ENCODE measurements around the gene MED15. TPM values are rescaled to one million over a fixed set of nuclear protein-coding genes. Genes with fewer than 3 reads are reported as not detected.
"Not testable (repeated sequence)": the region's sequence is repeated elsewhere in the genome, so short reads cannot be mapped to it uniquely, and the experiment has no call there.

MED15 gene
- total RNA-seq, 5 donors from 2014 or later (not counting 1 experiment from before 2014, with no cell fraction given): 214 to 317 (median 262) TPM

GRCh38 chr22:20506543-20507252, 712 bp upstream of the MED15 start:
- H3K9me3 ChIP-seq: no peaks in the 10 kb centered on the region
- H3K4me3 ChIP-seq (ENCODE audit: control insufficient read depth in 1 of 2, extremely low read depth in 1 of 2, low read length in 1 of 2): peak overlapping the region; percentile 74 to 90
- H3K9me3 Mint-ChIP-seq: no peaks in the 10 kb centered on the region
- H3K27ac Mint-ChIP-seq: peak overlapping the region; percentile 97 to 98
- H3K36me3 ChIP-seq (ENCODE audit: control insufficient read depth in 2 of 2, extremely low read depth in 1 of 2, insufficient read depth in 1 of 2, low read length in 1 of 2): peaks cover 0 to 7% of the 10 kb centered on the region in 2 donors
- H3K4me3 Mint-ChIP-seq: peak overlapping the region; percentile 94 to 100 (median 98)
- H3K4me1 ChIP-seq (ENCODE audit: control insufficient read depth in 1 of 2, extremely low read depth in 1 of 2, insufficient read depth in 2 of 2, low read length in 2 of 2): peaks cover 19 to 39% of the 10 kb centered on the region in 2 experiments
- H3K4me1 Mint-ChIP-seq: peaks cover 45 to 48% (median 45%) of the 10 kb centered on the region in 3 donors
- peaks cover 10% of the 10 kb centered on the region for H3K36me3 Mint-ChIP-seq
- H3K27me3 Mint-ChIP-seq: no peaks in the 10 kb centered on the region
- DNase-seq (no peak), ATAC-seq (replicated peaks in 1 of 4) (no peak)
- no peaks in the 10 kb centered on the region for H3K27me3 ChIP-seq (replicated peaks in 1 of 2; ENCODE audit: control insufficient read depth in 2 of 2, extremely low read depth in 1 of 2, insufficient read depth in 2 of 2, low read length in 1 of 2)
- ChIA-PET POLR2A (no interaction called here), CTCF (interaction anchor here in 1 of 2 donors (0.9 to 1.1 kb wide), 2 partner anchors 13 to 46 kb away, joined by 3 read pairs; no protein-coding TSS in a partner anchor)
- 73% methylated on average over 5 of the region's 13 CpGs for WGBS (ENCODE audit: insufficient coverage)
- peak overlapping the region; percentile 83 for H3K27ac ChIP-seq (ENCODE audit: low read length)

DNA sequence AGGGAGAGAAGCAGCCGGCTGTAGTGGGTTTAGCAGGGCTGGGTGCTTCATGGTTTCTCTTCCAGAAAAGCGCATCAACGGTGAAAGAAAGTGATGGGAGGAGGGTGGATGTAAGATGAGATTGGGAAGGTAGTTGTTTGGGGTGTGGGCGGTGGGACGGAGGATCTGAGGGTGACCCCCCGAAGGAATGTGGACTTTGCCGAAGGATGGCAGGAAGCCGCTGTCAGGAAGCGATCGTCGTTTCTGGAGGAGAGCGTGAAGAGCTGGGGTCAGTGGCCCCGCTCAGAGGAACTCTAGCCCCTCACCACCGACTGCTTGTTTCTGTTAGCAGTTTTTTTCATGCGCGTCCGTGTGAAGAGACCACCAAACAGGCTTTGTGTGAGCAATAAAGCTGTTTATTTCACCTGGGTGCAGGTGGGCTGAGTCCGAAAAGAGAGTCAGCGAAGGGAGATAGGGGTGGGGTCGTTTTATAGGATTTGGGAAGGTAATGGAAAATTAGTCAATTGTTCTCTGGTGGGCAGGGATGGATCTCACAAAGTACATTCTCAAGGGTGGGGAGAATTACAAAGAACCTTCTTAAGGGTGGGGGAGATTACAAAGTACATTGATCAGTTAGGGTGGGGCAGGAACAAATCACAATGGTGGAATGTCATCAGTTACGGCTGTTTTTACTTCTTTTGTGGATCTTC, 801 bp downstream of the MED15 start:
- H3K4me1 Mint-ChIP-seq: peaks cover 54 to 57% (median 55%) of the 10 kb centered on the region in 3 donors
- not testable (repeated sequence) for DNase-seq; ATAC-seq (replicated peaks in 1 of 4); H3K9me3 Mint-ChIP-seq; H3K27me3 Mint-ChIP-seq; H3K9me3 ChIP-seq; H3K27me3 ChIP-seq (replicated peaks in 1 of 2; ENCODE audit: control insufficient read depth in 2 of 2, extremely low read depth in 1 of 2, insufficient read depth in 2 of 2, low read length in 1 of 2)
- Histone ChIP-seq H3K27ac (ENCODE audit: low read length) (peak overlapping the region; percentile 83), H3K36me3 (ENCODE audit: control insufficient read depth in 2 of 2, extremely low read depth in 1 of 2, insufficient read depth in 1 of 2, low read length in 1 of 2) (peaks cover 0 to 12% of the 10 kb centered on the region in 2 donors), H3K4me3 (ENCODE audit: control insufficient read depth in 1 of 2, extremely low read depth in 1 of 2, low read length in 1 of 2) (peak overlapping the region; percentile 74 to 90), H3K4me1 (ENCODE audit: control insufficient read depth in 1 of 2, extremely low read depth in 1 of 2, insufficient read depth in 2 of 2, low read length in 2 of 2) (peaks cover 20 to 50% of the 10 kb centered on the region in 2 experiments)
- WGBS (ENCODE audit: insufficient coverage): 3% methylated on average over 6 of the region's 21 CpGs
- peak overlapping the region; percentile 97 to 98 for H3K27ac Mint-ChIP-seq
- CTCF ChIA-PET: interaction anchor here in 1 of 2 donors (0.7 to 1.5 kb wide), 6 partner anchors 10 to 61 kb away, joined by 3 to 5 read pairs (median 3); no protein-coding TSS in a partner anchor
- H3K4me3 Mint-ChIP-seq: peak overlapping the region; percentile 94 to 100 (median 98)
- H3K36me3 Mint-ChIP-seq: peaks cover 10% of the 10 kb centered on the region
- POLR2A ChIA-PET: interaction anchor here in 1 of 2 donors (1.4 kb wide), 1 partner anchor 49 kb away, joined by 4 read pairs; no protein-coding TSS in a partner anchor

GRCh38 chr22:20508815-20509271, 1.4 kb downstream of the MED15 start:
- H3K27ac ChIP-seq (ENCODE audit: low read length): peak overlapping the region; percentile 21
- Mint-ChIP-seq H3K27me3 (no peaks in the 10 kb centered on the region), H3K27ac (peak overlapping the region; percentile 97 to 98), H3K4me1 (peaks cover 60 to 63% (median 61%) of the 10 kb centered on the region in 3 donors), H3K4me3 (peak overlapping the region; percentile 94 to 100 (median 98)), H3K9me3 (no peaks in the 10 kb centered on the region), H3K36me3 (peaks cover 10% of the 10 kb centered on the region)
- H3K9me3 ChIP-seq: no peaks in the 10 kb centered on the region
- DNase-seq (no peak), ATAC-seq (replicated peaks in 1 of 4) (no peak)
- peaks cover 20 to 56% of the 10 kb centered on the region in 2 experiments for H3K4me1 ChIP-seq (ENCODE audit: control insufficient read depth in 1 of 2, extremely low read depth in 1 of 2, insufficient read depth in 2 of 2, low read length in 2 of 2)
- H3K4me3 ChIP-seq (ENCODE audit: control insufficient read depth in 1 of 2, extremely low read depth in 1 of 2, low read length in 1 of 2): peak overlapping the region; percentile 58 to 90
- peaks cover 0 to 16% of the 10 kb centered on the region in 2 donors for H3K36me3 ChIP-seq (ENCODE audit: control insufficient read depth in 2 of 2, extremely low read depth in 1 of 2, insufficient read depth in 1 of 2, low read length in 1 of 2)
- no peaks in the 10 kb centered on the region for H3K27me3 ChIP-seq (replicated peaks in 1 of 2; ENCODE audit: control insufficient read depth in 2 of 2, extremely low read depth in 1 of 2, insufficient read depth in 2 of 2, low read length in 1 of 2)
- 73% methylated on average over 8 of the region's 10 CpGs for WGBS (ENCODE audit: insufficient coverage)
- ChIA-PET CTCF (interaction anchor here in 1 of 2 donors (0.5 to 1.5 kb wide), 6 partner anchors 38 to 92 kb away, joined by 3 to 9 read pairs (median 4); no protein-coding TSS in a partner anchor), POLR2A (interaction anchor here in 1 of 2 donors (1.4 kb wide), 1 partner anchor 49 kb away, joined by 4 read pairs; no protein-coding TSS in a partner anchor)

- 5% methylated on average over 3 of the region's 7 CpGs for WGBS (ENCODE audit: insufficient coverage)
- H3K27ac Mint-ChIP-seq: peak overlapping the region; percentile 97 to 98
- H3K4me3 Mint-ChIP-seq: peak overlapping the region; percentile 94 to 100 (median 98)
- ATAC-seq (replicated peaks in 1 of 4) (peak; percentile 18 to 41 (median 39)), DNase-seq (peak in 23 of 35 experiments; percentile 9 to 64 (median 33))
- Histone ChIP-seq H3K4me3 (ENCODE audit: control insufficient read depth in 1 of 2, extremely low read depth in 1 of 2, low read length in 1 of 2) (peak overlapping the region; percentile 58 to 90), H3K4me1 (ENCODE audit: control insufficient read depth in 1 of 2, extremely low read depth in 1 of 2, insufficient read depth in 2 of 2, low read length in 2 of 2) (peaks cover 20 to 62% of the 10 kb centered on the region in 2 experiments), H3K27me3 (replicated peaks in 1 of 2; ENCODE audit: control insufficient read depth in 2 of 2, extremely low read depth in 1 of 2, insufficient read depth in 2 of 2, low read length in 1 of 2) (no peaks in the 10 kb centered on the region), H3K9me3 (no peaks in the 10 kb centered on the region), H3K36me3 (ENCODE audit: control insufficient read depth in 2 of 2, extremely low read depth in 1 of 2, insufficient read depth in 1 of 2, low read length in 1 of 2) (peaks cover 0 to 23% of the 10 kb centered on the region in 2 donors), H3K27ac (ENCODE audit: low read length) (peak overlapping the region; percentile 21)
- no peaks in the 10 kb centered on the region for H3K9me3 Mint-ChIP-seq
- ChIA-PET CTCF (interaction anchor here in 1 of 2 donors (0.5 to 1.5 kb wide), 6 partner anchors 37 to 91 kb away, joined by 3 to 9 read pairs (median 4); no protein-coding TSS in a partner anchor), POLR2A (no interaction called here)
- peaks cover 66 to 70% (median 68%) of the 10 kb centered on the region in 3 donors for H3K4me1 Mint-ChIP-seq
- H3K36me3 Mint-ChIP-seq: peaks cover 15% of the 10 kb centered on the region
- H3K27me3 Mint-ChIP-seq: no peaks in the 10 kb centered on the region
Measured at GRCh38 chr22:20509344-20510047, 2.1 kb downstream of the MED15 start.

DNA sequence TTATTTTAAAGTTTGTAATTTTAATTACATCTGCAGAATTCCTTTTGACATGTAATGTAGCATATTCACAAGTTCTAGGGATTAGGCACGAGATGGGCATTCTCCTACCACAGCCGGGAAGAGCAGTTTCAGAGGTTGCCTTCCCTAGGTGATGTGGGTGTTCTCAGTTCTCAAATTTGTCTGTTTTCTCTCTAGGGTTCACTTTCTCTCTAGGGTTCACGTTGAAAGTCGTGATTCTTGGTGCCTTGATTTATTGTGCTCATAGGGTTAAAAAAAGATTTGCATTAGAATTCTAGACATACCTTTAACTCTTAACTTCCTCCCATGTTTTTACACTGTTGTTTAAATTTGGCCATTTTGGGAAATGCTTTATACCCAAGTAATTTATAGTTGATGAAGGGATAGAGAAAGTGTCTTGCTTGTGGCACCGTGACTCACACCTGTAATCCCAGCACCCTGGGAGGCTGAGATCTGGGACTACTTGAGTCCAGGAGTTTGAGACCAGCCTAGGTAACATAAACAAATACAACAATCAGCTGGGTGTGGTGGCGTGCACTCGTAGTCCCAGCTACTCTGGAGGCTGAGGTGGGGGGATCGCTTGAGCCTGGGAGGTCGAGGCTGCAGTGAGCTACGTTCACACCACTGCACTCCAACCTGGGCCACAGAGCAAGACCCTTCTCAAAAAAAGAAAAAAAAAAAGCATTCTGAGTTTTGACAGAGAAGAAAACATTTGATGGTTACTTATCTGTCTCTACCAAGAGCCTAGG, 3.6 kb downstream of the MED15 start:
- Mint-ChIP-seq H3K9me3 (no peaks in the 10 kb centered on the region), H3K4me1 (peaks cover 75 to 78% (median 75%) of the 10 kb centered on the region in 3 donors), H3K4me3 (peak overlapping the region; percentile 45 to 98 (median 94)), H3K36me3 (peaks cover 15% of the 10 kb centered on the region), H3K27me3 (no peaks in the 10 kb centered on the region), H3K27ac (peak overlapping the region; percentile 78 to 97)
- no CpG with 5 or more reads among the region's 10 CpGs for WGBS (ENCODE audit: insufficient coverage)
- ChIA-PET POLR2A (interaction anchor here in 1 of 2 donors (0.9 kb wide), 1 partner anchor 57 kb away, joined by 3 read pairs; no protein-coding TSS in a partner anchor), CTCF (interaction anchor here (1.0 to 1.4 kb wide), 3 partner anchors 54 to 93 kb away, joined by 3 to 6 read pairs (median 5); no protein-coding TSS in a partner anchor)
- no peak for ATAC-seq (replicated peaks in 1 of 4)
- Histone ChIP-seq H3K9me3 (no peaks in the 10 kb centered on the region), H3K27me3 (replicated peaks in 1 of 2; ENCODE audit: control insufficient read depth in 2 of 2, extremely low read depth in 1 of 2, insufficient read depth in 2 of 2, low read length in 1 of 2) (no peaks in the 10 kb centered on the region), H3K27ac (ENCODE audit: low read length) (no peak overlapping the region), H3K4me3 (ENCODE audit: control insufficient read depth in 1 of 2, extremely low read depth in 1 of 2, low read length in 1 of 2) (no peak overlapping the region), H3K4me1 (ENCODE audit: control insufficient read depth in 1 of 2, extremely low read depth in 1 of 2, insufficient read depth in 2 of 2, low read length in 2 of 2) (peaks cover 20 to 69% of the 10 kb centered on the region in 2 experiments), H3K36me3 (ENCODE audit: control insufficient read depth in 2 of 2, extremely low read depth in 1 of 2, insufficient read depth in 1 of 2, low read length in 1 of 2) (peaks cover 0 to 30% of the 10 kb centered on the region in 2 donors)
- DNase-seq: no peak
